D721Med (cell line): Measurements from ENCODE around the gene KPNA1.

ENCODE experiments used
- DNase-seq: peaks from one replicate; pipeline ENCODE4 v3.0.0; 2011; ENCODE audit warnings: low spot score; ENCODE audit not compliant: insufficient read length
- FAIRE-seq: peaks from 2 replicates; lab custom pipeline; 2011; peaks lifted over from hg19 to GRCh38; lab: Jason Lieb, UNC
- TF ChIP-seq, protein P1 (sequence below): IDR thresholded peaks from 2 replicates; pipeline ENCODE4 v1.5.1; 2012; ENCODE audit warnings: mild to moderate bottlenecking, control low read depth; ENCODE audit not compliant: insufficient read depth; ENCODE audit errors: missing control alignments

The KPNA1 gene

GRCh38 chr3:122520861-122521260 is 6.1 kb upstream of the KPNA1 start:
- TF ChIP-seq, protein P1, sequence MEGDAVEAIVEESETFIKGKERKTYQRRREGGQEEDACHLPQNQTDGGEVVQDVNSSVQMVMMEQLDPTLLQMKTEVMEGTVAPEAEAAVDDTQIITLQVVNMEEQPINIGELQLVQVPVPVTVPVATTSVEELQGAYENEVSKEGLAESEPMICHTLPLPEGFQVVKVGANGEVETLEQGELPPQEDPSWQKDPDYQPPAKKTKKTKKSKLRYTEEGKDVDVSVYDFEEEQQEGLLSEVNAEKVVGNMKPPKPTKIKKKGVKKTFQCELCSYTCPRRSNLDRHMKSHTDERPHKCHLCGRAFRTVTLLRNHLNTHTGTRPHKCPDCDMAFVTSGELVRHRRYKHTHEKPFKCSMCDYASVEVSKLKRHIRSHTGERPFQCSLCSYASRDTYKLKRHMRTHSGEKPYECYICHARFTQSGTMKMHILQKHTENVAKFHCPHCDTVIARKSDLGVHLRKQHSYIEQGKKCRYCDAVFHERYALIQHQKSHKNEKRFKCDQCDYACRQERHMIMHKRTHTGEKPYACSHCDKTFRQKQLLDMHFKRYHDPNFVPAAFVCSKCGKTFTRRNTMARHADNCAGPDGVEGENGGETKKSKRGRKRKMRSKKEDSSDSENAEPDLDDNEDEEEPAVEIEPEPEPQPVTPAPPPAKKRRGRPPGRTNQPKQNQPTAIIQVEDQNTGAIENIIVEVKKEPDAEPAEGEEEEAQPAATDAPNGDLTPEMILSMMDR = no peak
- DNase-seq (no peak), FAIRE-seq (no peak)

GRCh38 chr3:122519693-122520092 is 5.0 kb upstream of the KPNA1 start:
- FAIRE-seq = no peak

GRCh38 chr3:122516846-122517360 is 2.2 kb upstream of the KPNA1 start:
- FAIRE-seq (no peak), DNase-seq (no peak)
- TF ChIP-seq, protein P1 = no peak

More at GRCh38 chr3:122519693-122520092, 5.0 kb upstream of the KPNA1 start:
- TF ChIP-seq, protein P1 = no peak
- no peak for DNase-seq

DNA sequence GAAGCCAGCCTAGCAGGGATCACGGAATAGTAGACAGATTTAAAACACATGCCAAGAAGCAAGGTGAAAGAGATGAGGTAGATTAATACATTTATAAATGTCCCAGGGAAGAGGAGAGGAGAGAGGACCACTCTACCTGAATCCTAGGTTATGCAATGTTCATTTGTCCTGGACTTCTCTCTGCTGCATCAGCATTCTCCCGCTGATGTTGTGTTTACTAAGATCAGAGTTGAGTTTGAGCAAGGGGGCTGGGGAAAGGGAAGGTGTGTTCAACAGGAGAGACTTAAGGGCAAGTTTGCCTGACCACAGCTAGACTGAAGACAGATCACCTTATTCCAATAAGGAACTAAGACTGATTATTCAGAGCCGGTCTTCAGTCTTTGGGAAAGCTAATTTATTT is 1.1 kb upstream of the KPNA1 start:
- DNase-seq (no peak), FAIRE-seq (no peak)
- TF ChIP-seq, protein P1 = no peak

GRCh38 chr3:122515020-122515468 is 305 bp upstream of the KPNA1 start:
- FAIRE-seq (no peak), DNase-seq (no peak)
- TF ChIP-seq, protein P1 = no peak

DNA sequence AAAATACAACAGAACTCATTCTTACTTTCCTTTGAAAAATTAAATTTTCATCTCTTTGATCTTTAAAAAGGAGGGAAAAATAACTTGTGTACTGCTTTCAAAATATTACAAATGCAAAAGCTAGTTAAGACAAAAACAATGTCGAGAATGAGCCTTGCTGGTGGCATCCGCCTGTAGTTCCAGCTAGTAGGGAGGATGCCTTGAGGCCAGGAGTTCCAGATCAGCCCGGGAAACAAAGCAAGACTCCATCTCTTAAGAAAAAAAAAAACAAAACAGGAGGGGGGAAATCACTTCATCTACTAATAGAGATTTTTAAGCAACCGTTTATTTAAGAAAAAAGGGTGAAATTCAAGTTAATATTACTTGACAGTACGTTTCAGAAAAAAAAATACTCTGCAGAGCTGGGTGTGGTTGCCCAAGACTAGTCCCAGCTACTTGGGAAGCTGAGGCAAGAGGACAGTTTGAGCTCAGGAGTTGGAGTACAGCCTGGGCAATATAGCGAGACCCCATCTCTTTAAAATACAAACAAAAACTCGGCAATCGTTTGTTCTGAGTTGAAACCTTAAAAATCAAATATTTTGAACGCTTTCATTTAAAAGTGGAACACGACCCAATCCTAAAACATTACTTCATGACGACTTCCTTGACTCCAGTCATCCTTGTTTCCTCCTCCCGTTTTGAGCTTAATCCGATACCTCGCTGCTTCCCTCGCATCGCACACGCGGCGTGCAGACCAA is 1.2 kb downstream of the KPNA1 start:
- no peak for DNase-seq
- no peak for FAIRE-seq
- TF ChIP-seq, protein P1 = no peak

- DNase-seq = no peak
- no peak for FAIRE-seq
- TF ChIP-seq, protein P1 = no peak
Observed at GRCh38 chr3:122512284-122512683, 2.5 kb downstream of the KPNA1 start.
